ENCODE results near the gene GCLC. TPM values are rescaled to one million over a fixed set of nuclear protein-coding genes. Genes with fewer than 3 reads are reported as not detected.

Gene GCLC
- total and polyA plus RNA-seq, 7 donors = 4.7 to 31.9 (median 17.9) TPM

GRCh38 chr6:53500095-53500494 lies 44.8 kb downstream of the GCLC start:
- WGBS, 3 donors = 96 to 98% (median 98%) methylated on average over 4 of the region's 4 CpGs
- no peak for DNase-seq

GRCh38 chr6:53499094-53499493 lies 45.8 kb downstream of the GCLC start:
- WGBS, 3 donors = 89 to 97% (median 93%) methylated on average over 3 of the region's 3 CpGs
- Histone ChIP-seq H3K27me3 (ENCODE audit: insufficient read depth in 3 of 3, low read length in 2 of 3) (no peaks in the 10 kb centered on the region), H3K27ac (no peak overlapping the region), H3K36me3 (ENCODE audit: insufficient read depth in 1 of 2, low read depth in 1 of 2) (peaks cover 4 to 61% of the 10 kb centered on the region in 2 donors), H3K4me1 (peaks cover under 1% of the 10 kb centered on the region), H3K9me3 (no peaks in the 10 kb centered on the region), H3K4me3 (no peak overlapping the region)
- intact Hi-C loops (cut with DNase I) = loop anchor here in 1 of 2 donors (10.0 kb wide), 1 partner anchor 46 kb away; the partner anchor contains the start of gene GCLC
- no peak for TF ChIP-seq CTCF (IDR thresholded peaks at IDR 0.05)
- DNase-seq = no peak
- no peak for ATAC-seq

More at GRCh38 chr6:53500095-53500494, 44.8 kb downstream of the GCLC start:
- Histone ChIP-seq H3K27ac (no peak overlapping the region), H3K4me3 (no peak overlapping the region), H3K36me3 (ENCODE audit: insufficient read depth in 1 of 2, low read depth in 1 of 2) (peaks cover 6 to 71% of the 10 kb centered on the region in 2 donors), H3K4me1 (no peaks in the 10 kb centered on the region), H3K9me3 (no peaks in the 10 kb centered on the region), H3K27me3 (ENCODE audit: insufficient read depth in 3 of 3, low read length in 2 of 3) (no peaks in the 10 kb centered on the region)
- intact Hi-C loops (cut with DNase I) = no loop called here
- no peak for ATAC-seq
- no peak for TF ChIP-seq CTCF (IDR thresholded peaks at IDR 0.05)

GRCh38 chr6:53498649-53499048 lies 46.3 kb downstream of the GCLC start:
- peaks cover 4 to 56% of the 10 kb centered on the region in 2 donors for H3K36me3 ChIP-seq (ENCODE audit: insufficient read depth in 1 of 2, low read depth in 1 of 2)
- intact Hi-C loops (cut with DNase I) = loop anchor here in 1 of 2 donors (10.0 kb wide), 1 partner anchor 46 kb away; the partner anchor contains the start of gene GCLC

GRCh38 chr6:53497905-53498304 lies 47.0 kb downstream of the GCLC start:
- no peak overlapping the region for H3K4me3 ChIP-seq
- H3K9me3 ChIP-seq = no peaks in the 10 kb centered on the region
- H3K4me1 ChIP-seq = peaks cover 11% of the 10 kb centered on the region
- DNase-seq (no peak), ATAC-seq (no peak)
- 89 to 96% (median 93%) methylated on average over 2 of the region's 2 CpGs for WGBS, 3 donors
- intact Hi-C loops (cut with DNase I) = loop anchor here in 1 of 2 donors (10.0 kb wide), 1 partner anchor 47 kb away; the partner anchor contains the start of gene GCLC
- H3K36me3 ChIP-seq (ENCODE audit: insufficient read depth in 1 of 2, low read depth in 1 of 2) = peaks cover 4 to 49% of the 10 kb centered on the region in 2 donors
- no peak for TF ChIP-seq CTCF (IDR thresholded peaks at IDR 0.05)
- no peak overlapping the region for H3K27ac ChIP-seq
- no peaks in the 10 kb centered on the region for H3K27me3 ChIP-seq (ENCODE audit: insufficient read depth in 3 of 3, low read length in 2 of 3)

More at GRCh38 chr6:53498649-53499048, 46.3 kb downstream of the GCLC start:
- no peak for ATAC-seq
- H3K27me3 ChIP-seq (ENCODE audit: insufficient read depth in 3 of 3, low read length in 2 of 3) = no peaks in the 10 kb centered on the region
- no peak overlapping the region for H3K27ac ChIP-seq
- H3K4me3 ChIP-seq = no peak overlapping the region
- no peak for DNase-seq
- WGBS, 3 donors = 85 to 90% (median 88%) methylated on average over 6 of the region's 6 CpGs
- no peak for TF ChIP-seq CTCF (IDR thresholded peaks at IDR 0.05)
- no peaks in the 10 kb centered on the region for H3K9me3 ChIP-seq
- peaks cover 5% of the 10 kb centered on the region for H3K4me1 ChIP-seq
